ENCODE results near the gene NCOR1. TPM values are rescaled to one million over a fixed set of nuclear protein-coding genes. Genes with fewer than 3 reads are reported as not detected.

NCOR1 gene
- polyA plus RNA-seq, 2 of the 4 experiments (the other 2 are of a cell fraction) = 65.5 to 190 TPM

DNA sequence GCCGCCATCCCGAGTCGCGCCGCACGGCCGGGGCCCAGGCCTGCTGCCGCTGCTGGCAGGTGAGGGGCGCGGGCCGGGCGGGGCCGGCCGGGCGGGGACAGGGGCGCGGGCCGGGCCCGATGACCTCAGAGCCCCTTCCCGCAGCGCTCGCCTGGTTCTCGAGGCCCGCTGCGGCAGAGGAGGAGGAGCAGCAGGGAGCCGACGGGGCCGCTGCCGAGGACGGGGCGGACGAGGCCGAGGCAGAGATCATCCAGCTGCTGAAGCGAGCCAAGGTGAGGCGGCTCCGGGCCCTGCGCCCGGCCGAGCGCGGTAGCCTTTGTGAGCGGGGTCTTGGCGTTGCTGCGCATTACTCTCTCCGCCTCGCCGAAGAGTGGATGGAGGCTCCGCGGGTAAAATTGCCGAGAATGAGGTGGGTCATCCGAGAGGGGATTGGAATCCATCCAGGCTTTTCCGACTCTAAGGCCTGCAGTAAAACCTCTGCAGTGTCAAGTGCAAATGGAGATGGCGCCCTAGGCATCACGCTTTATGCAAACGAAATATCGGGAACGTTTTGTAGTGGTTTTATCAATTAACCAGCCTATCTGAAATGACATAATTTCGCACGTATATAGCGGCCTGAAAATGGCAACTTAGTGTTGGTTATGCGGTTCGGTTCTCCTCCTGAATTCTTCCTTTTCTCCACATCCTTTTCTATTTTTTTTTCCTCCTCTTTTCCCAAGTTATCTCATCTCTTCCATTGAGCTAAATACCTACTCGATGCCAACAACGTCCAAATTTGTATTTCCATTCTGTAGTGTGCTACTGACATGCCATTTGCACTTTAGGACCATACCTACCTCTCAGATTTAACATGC, 215.1 kb downstream of the NCOR1 start:
- Histone ChIP-seq H3K4me2 (peak overlapping the region; percentile 89), H3K9me3 (peaks cover 21% of the 10 kb centered on the region), H3K27ac (peak overlapping the region; percentile 94 to 97), H3K4me3 (peak overlapping the region; percentile 95), H3K4me1 (peaks cover 10% of the 10 kb centered on the region; the same call in 1 of the 3 replicates)
- ChIA-PET CTCF (interaction anchor here (0.6 to 7.7 kb wide), 12 partner anchors 9 to 194 kb away, joined by 3 to 105 read pairs (median 6); partner anchors contain the start of gene ADORA2B), POLR2A (interaction anchor here (0.8 to 2.5 kb wide), 14 partner anchors 9 to 737 kb away, joined by 3 to 24 read pairs (median 5); partner anchors contain the start of gene ADORA2B)
- DNase-seq (ENCODE audit: low read depth in 1 of 2, low spot score in 1 of 2) = peak in 1 of 2 experiments; percentile 48
- peak in 1 of 2 experiments; percentile 21; a peak in 4 of 6 replicates for ATAC-seq
- TF ChIP-seq POLR2A (IDR thresholded peaks at IDR 0.05; ENCODE audit: low read length) (no peak), HEYL (CRISPR knock-in tag; IDR thresholded peaks at IDR 0.05) (no peak), JUN (IDR thresholded peaks at IDR 0.05) (peak; percentile 19 to 51; a peak in 4 of 5 replicates), HOXB5 (CRISPR knock-in tag; IDR thresholded peaks at IDR 0.05) (0 out of 2 replicates have a peak, but pooled peaks have one; percentile 45), PBX3 (IDR thresholded peaks at IDR 0.05) (no peak), EP300 (IDR thresholded peaks at IDR 0.05) (no peak), SREBF2 (IDR thresholded peaks at IDR 0.05) (no peak), HOXA7 (CRISPR knock-in tag; IDR thresholded peaks at IDR 0.05) (0 out of 2 replicates have a peak, but pooled peaks have one; percentile 41), RCOR1 (IDR thresholded peaks at IDR 0.05; ENCODE audit: low read depth, low read length) (no peak), PHF8 (IDR thresholded peaks at IDR 0.05; ENCODE audit: borderline replicate concordance, low read depth) (peak; percentile 35), ZSCAN20 (CRISPR knock-in tag; IDR thresholded peaks at IDR 0.05) (no peak), FOXS1 (CRISPR knock-in tag; IDR thresholded peaks at IDR 0.05) (no peak), NPAS2 (CRISPR knock-in tag; IDR thresholded peaks at IDR 0.05; ENCODE audit: borderline replicate concordance) (0 out of 2 replicates have a peak, but pooled peaks have one; percentile 31), MAZ (IDR thresholded peaks at IDR 0.05; ENCODE audit: borderline replicate concordance, low read depth, low read length) (no peak), RNF2 (IDR thresholded peaks at IDR 0.05; ENCODE audit: borderline replicate concordance, low read depth) (no peak; the same call in 1 of the 2 replicates), HOXB13 (CRISPR knock-in tag; IDR thresholded peaks at IDR 0.05; ENCODE audit: low read depth) (no peak), MYC (IDR thresholded peaks at IDR 0.05; ENCODE audit: borderline replicate concordance, low read length) (no peak)
- WGBS (ENCODE audit: missing lambda C conversion rate) = 4% methylated on average over 35 of the region's 64 CpGs
- no peak for FAIRE-seq

DNA sequence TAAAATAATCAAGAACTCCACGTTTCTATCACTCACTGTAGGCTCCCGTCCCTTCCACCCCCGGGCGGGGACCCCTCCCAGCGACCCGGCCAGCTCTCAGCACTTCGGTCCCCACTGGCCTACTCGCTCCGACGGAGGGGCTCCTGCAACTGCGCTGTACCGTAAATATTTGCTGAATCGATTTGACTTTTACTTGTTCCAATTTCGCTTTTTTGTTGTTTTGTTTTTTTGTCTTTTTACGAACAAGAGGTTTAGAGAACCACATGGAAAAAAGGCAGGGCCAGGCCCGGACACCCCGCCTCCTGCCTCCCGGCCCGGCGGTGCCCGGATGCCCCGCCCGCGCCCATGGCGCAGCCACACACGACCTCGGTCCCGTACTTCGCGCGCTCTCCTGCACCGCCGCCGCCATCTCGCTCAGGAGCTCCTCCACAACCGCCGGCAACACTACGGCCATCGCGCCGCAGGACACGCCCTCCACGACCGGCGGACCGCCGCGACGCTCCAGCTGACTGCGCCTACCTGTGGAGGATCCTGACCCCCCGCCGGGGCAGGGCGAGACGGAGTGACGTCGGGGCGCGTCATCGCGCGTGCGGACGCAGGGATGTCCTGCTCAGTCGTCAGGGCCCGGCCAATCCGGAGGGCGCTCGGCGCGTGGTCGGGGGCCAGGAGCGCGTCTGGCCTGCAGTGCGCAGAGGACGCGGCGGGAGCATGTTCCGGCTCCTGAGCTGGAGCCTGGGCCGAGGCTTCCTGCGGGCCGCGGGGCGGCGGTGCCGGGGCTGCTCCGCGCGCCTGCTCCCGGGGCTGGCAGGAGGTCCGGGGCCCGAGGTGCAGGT, 216.0 kb downstream of the NCOR1 start, which contains the start of the genes TTC19 and ZSWIM7:
TTC19 (plus strand) TSS at position 684 of the 833 bp plus-strand sequence; CDS start at position 709, 25 bp downstream.
ZSWIM7 (minus strand) TSS at position 564 of the 833 bp plus-strand sequence; CDS start at position 454, 110 bp downstream.
- POLR2A ChIA-PET = interaction anchor here (0.9 to 2.5 kb wide), 16 partner anchors 10 to 736 kb away, joined by 3 to 24 read pairs (median 4); partner anchors contain the start of gene ADORA2B
- DNase-seq (ENCODE audit: low read depth in 1 of 2, low spot score in 1 of 2) (peak; percentile 99), FAIRE-seq (peak; percentile 94), ATAC-seq (peak; percentile 94 to 97)
- peaks cover 10% of the 10 kb centered on the region; the same call in 1 of the 3 replicates for H3K4me1 ChIP-seq
- H3K4me3 ChIP-seq = peak within 1 kb of the TSS; percentile 95
- H3K4me2 ChIP-seq = peak within 1 kb of the TSS; percentile 89
- H3K27ac ChIP-seq = peak within 1 kb of the TSS; percentile 94 to 97
- H3K9me3 ChIP-seq = peaks cover 21% of the 10 kb centered on the region
- CTCF ChIA-PET = interaction anchor here (0.6 to 7.7 kb wide), 22 partner anchors 14 to 1027 kb away, joined by 3 to 105 read pairs (median 5); partner anchors contain the start of gene ADORA2B
- WGBS (ENCODE audit: missing lambda C conversion rate) = under 1% methylated on average over 27 of the region's 91 CpGs
- TF ChIP-seq HOXB13 (CRISPR knock-in tag; IDR thresholded peaks at IDR 0.05; ENCODE audit: low read depth) = peak; percentile 44; the same call in 1 of the 2 replicates
- 0 out of 2 replicates have a peak, but pooled peaks have one; percentile 50 for TF ChIP-seq HOXA7 (CRISPR knock-in tag; IDR thresholded peaks at IDR 0.05)
- no peak for TF ChIP-seq CHD2 (IDR thresholded peaks at IDR 0.05; ENCODE audit: low read length, partially characterized antibody)
- peak; percentile 86 for TF ChIP-seq MYC (IDR thresholded peaks at IDR 0.05; ENCODE audit: borderline replicate concordance, low read length)
- no peak for TF ChIP-seq FOSL2 (IDR thresholded peaks at IDR 0.05)
- TF ChIP-seq FOSL2 (CRISPR knock-in tag; IDR thresholded peaks at IDR 0.05) = 0 out of 2 replicates have a peak, but pooled peaks have one; percentile 54
- TF ChIP-seq E2F6 (IDR thresholded peaks at IDR 0.05; ENCODE audit: borderline replicate concordance, low read depth) = peak; percentile 76
- TF ChIP-seq BCL3 (IDR thresholded peaks at IDR 0.05) = peak; percentile 99
- TF ChIP-seq SMC3 (IDR thresholded peaks at IDR 0.05) = no peak; the same call in 2 of the 3 replicates
- TF ChIP-seq, protein P1, sequence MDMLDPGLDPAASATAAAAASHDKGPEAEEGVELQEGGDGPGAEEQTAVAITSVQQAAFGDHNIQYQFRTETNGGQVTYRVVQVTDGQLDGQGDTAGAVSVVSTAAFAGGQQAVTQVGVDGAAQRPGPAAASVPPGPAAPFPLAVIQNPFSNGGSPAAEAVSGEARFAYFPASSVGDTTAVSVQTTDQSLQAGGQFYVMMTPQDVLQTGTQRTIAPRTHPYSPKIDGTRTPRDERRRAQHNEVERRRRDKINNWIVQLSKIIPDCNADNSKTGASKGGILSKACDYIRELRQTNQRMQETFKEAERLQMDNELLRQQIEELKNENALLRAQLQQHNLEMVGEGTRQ (IDR thresholded peaks at IDR 0.05) = 0 out of 2 replicates have a peak, but pooled peaks have one; percentile 54
- TF ChIP-seq ATOH8 (CRISPR knock-in tag; IDR thresholded peaks at IDR 0.05; ENCODE audit: low read depth) = peak; percentile 27; the same call in 1 of the 2 replicates
- peak; percentile 97 for TF ChIP-seq POLR2A (IDR thresholded peaks at IDR 0.05; ENCODE audit: low read length)
- TF ChIP-seq ZFP36 (IDR thresholded peaks at IDR 0.05; ENCODE audit: borderline replicate concordance, partially characterized antibody) = no peak
- peak; percentile 85 to 99 for TF ChIP-seq JUN (IDR thresholded peaks at IDR 0.05)
- TF ChIP-seq MAZ (IDR thresholded peaks at IDR 0.05; ENCODE audit: borderline replicate concordance, low read depth, low read length) = peak; percentile 70; the same call in 1 of the 2 replicates
- 0 out of 2 replicates have a peak, but pooled peaks have one; percentile 41 for TF ChIP-seq HOXB5 (CRISPR knock-in tag; IDR thresholded peaks at IDR 0.05)
